ENCODE results near the gene DNMT3B.
"Not testable (repeated sequence)": the region's sequence is repeated elsewhere in the genome, so short reads cannot be mapped to it uniquely, and the experiment has no call there.

Gene DNMT3B

DNA sequence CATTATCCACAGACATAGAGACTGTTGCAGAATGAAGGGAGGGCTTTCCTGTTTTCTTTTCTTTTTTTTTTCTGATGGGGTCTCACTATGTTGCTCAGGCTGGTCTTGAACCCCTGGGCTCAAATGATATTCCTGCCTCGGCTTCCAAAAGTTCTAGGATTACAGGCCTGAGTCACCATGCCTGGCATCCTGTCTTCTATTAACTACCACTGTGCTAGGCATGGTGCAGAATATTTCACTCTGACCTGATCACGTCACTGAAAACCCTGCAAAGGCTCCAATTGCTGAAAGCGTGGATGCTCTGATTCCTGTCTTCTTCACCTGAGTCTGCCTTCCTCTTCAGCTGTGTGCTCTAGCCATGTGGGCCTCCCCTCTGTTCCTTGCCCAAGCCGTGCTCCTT is 8.5 kb upstream of the DNMT3B start:
- no peak for DNase-seq (ENCODE audit: extremely low read depth, low read depth)
- TF ChIP-seq, protein P1, sequence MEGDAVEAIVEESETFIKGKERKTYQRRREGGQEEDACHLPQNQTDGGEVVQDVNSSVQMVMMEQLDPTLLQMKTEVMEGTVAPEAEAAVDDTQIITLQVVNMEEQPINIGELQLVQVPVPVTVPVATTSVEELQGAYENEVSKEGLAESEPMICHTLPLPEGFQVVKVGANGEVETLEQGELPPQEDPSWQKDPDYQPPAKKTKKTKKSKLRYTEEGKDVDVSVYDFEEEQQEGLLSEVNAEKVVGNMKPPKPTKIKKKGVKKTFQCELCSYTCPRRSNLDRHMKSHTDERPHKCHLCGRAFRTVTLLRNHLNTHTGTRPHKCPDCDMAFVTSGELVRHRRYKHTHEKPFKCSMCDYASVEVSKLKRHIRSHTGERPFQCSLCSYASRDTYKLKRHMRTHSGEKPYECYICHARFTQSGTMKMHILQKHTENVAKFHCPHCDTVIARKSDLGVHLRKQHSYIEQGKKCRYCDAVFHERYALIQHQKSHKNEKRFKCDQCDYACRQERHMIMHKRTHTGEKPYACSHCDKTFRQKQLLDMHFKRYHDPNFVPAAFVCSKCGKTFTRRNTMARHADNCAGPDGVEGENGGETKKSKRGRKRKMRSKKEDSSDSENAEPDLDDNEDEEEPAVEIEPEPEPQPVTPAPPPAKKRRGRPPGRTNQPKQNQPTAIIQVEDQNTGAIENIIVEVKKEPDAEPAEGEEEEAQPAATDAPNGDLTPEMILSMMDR (IDR thresholded peaks at IDR 0.05; ENCODE audit: low read depth, low read length), result no peak

DNA sequence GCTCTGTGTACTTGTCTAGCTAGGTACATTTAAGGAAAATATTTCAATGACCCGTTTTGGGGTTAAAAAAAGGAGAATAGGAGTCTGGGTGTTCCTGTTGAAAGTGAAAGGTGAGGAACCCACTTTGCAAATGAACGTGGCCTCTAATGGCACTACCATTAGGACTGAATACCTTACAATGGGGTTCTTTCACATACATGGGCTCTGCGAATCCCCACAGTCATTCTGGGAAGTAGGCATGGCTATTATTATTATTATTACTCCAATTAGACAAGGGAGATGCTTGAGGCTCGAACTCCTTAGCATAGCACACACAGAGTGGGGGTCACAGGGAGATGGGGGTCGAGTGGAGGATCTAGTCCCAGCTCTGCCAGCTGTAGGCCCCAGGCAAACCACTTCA is 6.0 kb upstream of the DNMT3B start:
- TF ChIP-seq, protein P1 (IDR thresholded peaks at IDR 0.05; ENCODE audit: low read depth, low read length), result no peak

DNA sequence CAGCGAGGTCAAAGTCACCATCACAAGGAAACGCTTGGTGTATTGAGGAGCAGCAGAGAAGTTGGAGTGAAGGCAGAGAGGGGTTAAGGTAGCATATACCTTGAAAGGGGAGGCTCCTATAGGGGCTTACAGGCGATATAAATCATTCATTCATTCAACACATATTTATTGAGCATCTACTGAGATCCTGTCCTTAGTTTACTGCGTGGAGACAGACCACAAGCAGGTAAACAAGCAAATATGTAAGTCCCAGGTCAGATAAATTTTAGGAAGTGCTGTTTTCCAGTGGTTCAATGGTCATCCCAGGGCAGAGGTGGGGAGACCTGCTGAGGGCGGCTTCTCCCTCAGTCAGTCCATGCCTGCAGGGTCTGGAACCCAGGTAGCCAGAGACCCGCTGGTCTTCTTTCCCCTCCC is 761 bp upstream of the DNMT3B start:
- DNase-seq (ENCODE audit: extremely low read depth, low read depth), result no peak
- TF ChIP-seq, protein P1 (IDR thresholded peaks at IDR 0.05; ENCODE audit: low read depth, low read length), result no peak

More for the DNA sequence above, 6.0 kb upstream of the DNMT3B start:
- no peak for DNase-seq (ENCODE audit: extremely low read depth, low read depth)

DNA sequence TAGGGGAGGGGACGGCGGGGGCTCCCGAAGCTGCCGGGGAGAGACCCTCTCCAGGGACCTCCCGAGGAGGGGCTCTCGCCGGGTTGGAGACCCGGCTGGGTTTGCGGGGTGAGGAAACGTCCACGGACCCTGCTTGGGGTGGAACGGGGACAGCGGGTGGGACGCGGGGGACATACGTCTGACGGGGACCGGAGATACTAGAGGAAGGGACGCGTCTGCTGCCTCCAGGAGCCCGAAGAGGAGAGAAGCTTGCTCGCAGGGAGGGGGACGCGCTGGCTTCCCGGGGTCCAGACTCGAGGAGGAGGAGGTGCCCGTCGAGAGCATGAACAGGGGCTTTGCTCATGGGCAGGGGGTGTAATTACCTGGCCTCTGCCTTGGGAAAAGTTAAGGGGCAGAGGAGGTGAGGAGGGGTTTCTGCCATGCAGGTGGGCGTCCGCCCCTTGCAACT is 593 bp downstream of the DNMT3B start:
- no peak for DNase-seq (ENCODE audit: extremely low read depth, low read depth)
- TF ChIP-seq, protein P1 (IDR thresholded peaks at IDR 0.05; ENCODE audit: low read depth, low read length), result no peak

DNA sequence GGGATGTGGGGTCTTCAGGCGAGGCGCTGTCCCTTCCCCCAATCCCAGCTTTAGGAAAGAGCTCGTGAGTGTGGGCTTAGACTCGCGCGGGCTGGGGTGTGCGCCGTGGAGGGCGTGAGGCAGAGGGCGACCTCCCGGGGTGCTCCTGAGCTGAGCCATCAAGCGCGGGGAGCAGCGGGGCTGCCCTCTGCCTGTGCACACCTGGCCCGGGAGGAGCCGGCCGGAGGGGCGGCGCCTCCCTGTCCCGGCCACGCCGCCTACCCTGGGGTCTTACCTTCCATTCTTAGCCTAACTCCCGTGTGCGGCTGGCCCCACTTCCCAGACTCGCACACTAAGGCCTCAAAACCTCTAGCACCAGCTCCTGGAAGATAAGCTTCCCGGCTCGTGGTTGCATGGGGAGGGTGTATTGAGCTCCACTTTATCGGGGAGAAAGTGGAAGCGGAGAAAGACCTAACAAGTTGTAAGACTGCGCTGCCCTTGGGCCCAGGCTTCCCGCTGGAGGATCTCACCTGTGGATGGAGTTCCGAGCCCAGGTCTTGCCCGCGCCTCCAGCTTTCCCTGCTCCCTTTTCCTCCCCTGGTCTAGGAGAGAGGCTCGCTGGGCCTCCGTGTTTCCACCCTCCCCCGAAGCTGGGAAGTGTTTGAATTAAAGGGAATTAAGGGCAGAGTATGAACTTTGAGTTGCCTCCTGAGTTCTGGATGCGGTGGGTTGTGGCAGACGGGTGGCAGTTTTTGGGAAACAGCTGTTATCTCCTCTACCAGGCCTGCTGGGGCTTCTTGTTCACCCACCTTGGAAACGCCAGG is 1.2 kb downstream of the DNMT3B start:
- no peak for DNase-seq (ENCODE audit: extremely low read depth, low read depth)
- TF ChIP-seq, protein P1 (IDR thresholded peaks at IDR 0.05; ENCODE audit: low read depth, low read length), result no peak

DNA sequence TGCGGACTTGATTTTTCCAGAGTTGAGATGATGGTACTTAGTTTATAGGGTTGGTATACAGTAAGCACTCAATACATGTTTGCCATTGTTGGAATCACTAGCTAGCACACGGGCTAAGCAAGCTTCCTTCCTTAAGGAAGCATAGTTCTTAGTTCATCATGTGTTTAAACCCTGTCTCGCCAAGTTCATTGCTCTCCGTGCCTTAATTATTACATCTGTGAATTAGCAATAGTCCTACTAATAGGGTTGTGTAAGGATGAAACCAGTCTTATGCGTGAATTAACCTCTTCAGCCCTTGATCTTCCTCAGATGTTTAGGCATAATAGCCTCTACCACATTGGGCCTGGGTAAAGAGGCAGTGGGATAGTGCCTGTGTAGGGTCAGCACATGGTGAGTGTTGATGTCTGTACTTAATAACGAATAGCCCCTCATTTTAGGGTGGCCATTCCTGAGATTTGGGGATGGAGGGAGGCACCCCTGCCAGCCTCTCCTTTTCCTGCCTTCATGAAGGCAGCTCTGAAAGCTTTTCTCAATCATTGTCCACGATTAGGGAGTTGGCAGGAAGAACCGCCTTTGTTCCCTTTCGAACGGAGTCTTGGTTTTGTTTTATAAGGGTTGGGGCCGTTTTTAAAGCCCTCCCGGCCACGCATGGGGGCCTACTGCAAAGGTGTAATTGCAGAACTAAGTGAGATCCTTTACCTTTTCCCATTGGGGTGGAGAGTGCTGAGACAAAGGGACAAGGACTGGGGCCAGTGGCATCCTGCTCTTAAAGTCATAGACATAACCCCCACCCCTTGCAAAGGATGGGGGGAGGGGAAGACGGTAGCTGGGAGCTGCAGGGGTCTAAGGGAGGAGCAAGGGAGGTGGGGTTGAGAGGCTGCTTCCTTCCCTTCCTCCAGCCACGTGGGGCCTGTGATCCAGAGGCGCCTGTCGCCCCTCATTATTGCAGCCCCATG is 2.1 kb downstream of the DNMT3B start:
- DNase-seq (ENCODE audit: extremely low read depth, low read depth), result no peak
- TF ChIP-seq, protein P1 (IDR thresholded peaks at IDR 0.05; ENCODE audit: low read depth, low read length), result no peak

DNA sequence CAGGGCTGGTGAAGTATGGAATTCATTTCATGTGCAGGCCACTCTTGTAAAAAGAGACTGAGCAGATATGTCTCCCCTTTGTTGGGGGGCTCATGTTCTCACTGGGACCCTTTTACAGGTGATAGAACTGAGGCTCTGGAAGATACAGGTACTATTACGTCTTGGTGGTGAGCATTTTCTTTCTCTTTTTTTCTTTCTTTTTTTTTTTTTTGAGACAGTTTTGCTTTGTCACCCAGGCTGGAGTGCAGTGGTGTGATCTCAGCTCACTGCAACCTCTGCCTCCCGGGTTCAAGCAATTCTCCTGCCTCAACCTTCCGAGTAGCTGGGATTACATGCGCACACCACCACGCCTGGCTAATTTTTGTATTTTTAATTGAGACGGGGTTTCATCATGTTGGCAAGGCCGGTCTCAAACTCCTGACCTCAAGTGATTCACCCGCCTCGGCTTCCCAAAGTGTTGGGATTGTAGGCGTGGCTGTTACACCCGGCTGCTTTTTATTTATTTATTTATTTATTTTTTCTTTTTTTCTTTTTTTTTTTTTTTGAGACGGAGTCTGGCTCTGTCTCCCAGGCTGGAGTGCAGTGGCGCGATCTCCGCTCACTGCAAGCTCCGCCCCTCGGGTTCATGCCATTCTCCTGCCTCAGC is 3.2 kb downstream of the DNMT3B start:
- DNase-seq (ENCODE audit: extremely low read depth, low read depth), result not testable (repeated sequence)
